ENCODE measurements around the gene MRPS35. TPM values are rescaled to one million over a fixed set of nuclear protein-coding genes. Genes with fewer than 3 reads are reported as not detected.

The MRPS35 gene
- total RNA-seq, 4 donors from 2014 or later, result 30.0 to 41.8 (median 34.7) TPM

- DNase-seq (ENCODE audit: low spot score) (no peak), ATAC-seq (ENCODE audit: low FRiP score) (no peak)
- no peak for TF ChIP-seq CTCF (IDR thresholded peaks at IDR 0.05)
These were observed 44.2 kb downstream of the MRPS35 start for GRCh38 chr12:27754795-27755194.

DNA sequence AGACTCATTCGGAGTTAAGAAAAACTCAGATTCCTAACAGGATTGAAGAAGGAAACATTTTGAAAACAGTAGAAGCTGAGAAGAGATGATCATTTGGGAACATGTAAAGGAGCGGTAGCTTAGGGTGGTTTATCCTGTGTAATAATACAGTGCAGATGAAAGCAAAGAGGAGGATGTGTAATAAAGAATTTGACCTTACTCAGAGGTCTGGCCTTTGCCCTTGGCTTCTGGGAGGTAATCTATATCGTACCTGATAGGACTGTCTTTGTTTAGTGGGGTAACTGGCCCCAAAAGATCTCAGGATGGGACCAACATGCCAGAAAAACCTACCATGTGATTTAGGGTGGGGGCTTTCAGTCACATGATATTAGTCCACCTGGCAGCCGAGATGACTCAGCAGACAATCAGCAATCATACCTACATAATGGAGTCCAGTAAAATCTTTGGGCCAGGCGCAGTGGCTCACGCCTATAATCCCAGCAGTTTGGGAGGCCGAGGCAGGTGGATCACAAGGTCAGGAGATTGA, 46.1 kb downstream of the MRPS35 start:
- TF ChIP-seq CTCF (IDR thresholded peaks at IDR 0.05), result no peak
- ATAC-seq (ENCODE audit: low FRiP score), result no peak
- DNase-seq (ENCODE audit: low spot score), result no peak

GRCh38 chr12:27762757-27763156, 52.1 kb downstream of the MRPS35 start:
- DNase-seq (ENCODE audit: low spot score) (no peak), ATAC-seq (ENCODE audit: low FRiP score) (no peak)
- TF ChIP-seq CTCF (IDR thresholded peaks at IDR 0.05), result no peak

DNA sequence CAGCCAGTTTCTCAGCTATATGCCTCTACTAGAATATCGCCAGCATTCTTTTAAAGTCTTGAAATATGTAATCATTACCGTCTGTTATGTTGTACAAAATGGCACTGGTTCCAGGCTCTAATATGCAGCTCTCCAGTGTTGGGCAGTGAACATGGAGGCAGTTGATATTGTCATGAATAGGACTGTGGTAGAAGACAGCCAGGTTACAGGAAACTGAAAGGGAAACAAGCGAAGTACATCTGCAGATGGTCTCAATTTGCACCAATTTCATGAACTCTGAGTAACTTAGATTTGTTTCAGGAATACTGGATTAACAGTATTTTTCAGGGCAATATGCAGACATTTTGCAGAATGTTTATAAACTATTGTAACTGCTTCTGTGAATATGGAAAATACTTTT, 56.0 kb downstream of the MRPS35 start:
- no peak for TF ChIP-seq CTCF (IDR thresholded peaks at IDR 0.05)
- ATAC-seq (ENCODE audit: low FRiP score) (no peak), DNase-seq (ENCODE audit: low spot score) (no peak)

DNA sequence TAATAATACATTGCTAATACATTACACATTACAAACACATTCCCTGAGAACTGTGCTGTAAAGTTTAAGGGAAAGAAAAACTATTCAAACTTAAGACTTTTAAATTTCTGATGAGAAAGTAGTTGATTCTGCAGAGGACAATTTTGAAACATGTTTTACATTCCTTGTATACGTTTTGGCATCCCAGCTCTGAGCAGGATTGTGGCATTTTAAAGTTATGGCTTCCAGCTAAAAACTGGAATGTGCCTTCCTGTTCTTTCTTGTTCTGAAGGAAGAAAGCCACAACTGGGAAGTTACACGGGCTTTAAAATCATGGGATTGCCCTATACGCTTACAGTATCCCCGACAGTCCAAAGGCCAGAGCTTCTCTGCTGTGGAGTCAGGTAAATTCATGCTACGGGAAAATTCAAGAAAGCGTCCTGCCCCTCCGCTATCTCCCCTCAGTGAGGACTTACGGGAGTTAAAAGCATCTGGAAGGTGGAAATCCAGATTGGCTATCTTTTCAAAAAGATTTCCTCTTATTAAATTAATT, 58.6 kb downstream of the MRPS35 start:
- no peak for TF ChIP-seq CTCF (IDR thresholded peaks at IDR 0.05)
- ATAC-seq (ENCODE audit: low FRiP score), result no peak
- DNase-seq (ENCODE audit: low spot score), result no peak

GRCh38 chr12:27771481-27772327, 61.1 kb downstream of the MRPS35 start:
- no peak for ATAC-seq (ENCODE audit: low FRiP score)
- no peak for TF ChIP-seq CTCF (IDR thresholded peaks at IDR 0.05)
- no peak for DNase-seq (ENCODE audit: low spot score)

Data from omental fat pad (tissue), 4 donors.